ENCODE data around the gene HEXD.
"Not testable (repeated sequence)": the region's sequence is repeated elsewhere in the genome, so short reads cannot be mapped to it uniquely, and the experiment has no call there.

Gene HEXD

GRCh38 chr17:82449883-82450356 lies 31.8 kb downstream of the HEXD start:
- H2AFZ ChIP-seq (ENCODE audit: low read depth, low read length), result peak overlapping the region; percentile 66
- no peak for DNase-seq
- ATAC-seq (ENCODE audit: insufficient read depth, low read depth), result peak; percentile 1; the same call in 1 of the 3 replicates

GRCh38 chr17:82450357-82451106 lies 32.4 kb downstream of the HEXD start, which contains the start of gene CYBC1:
CYBC1 (minus strand) TSS chr17:82450752; CDS start chr17:82449254, 1,498 bp downstream.
- H3K4me3 ChIP-seq (ENCODE audit: low read depth in 1 of 2, low read length in 2 of 2), result peak within 1 kb of the TSS; percentile 63 to 75
- H4K20me1 ChIP-seq (ENCODE audit: insufficient read depth, low read length), result peaks cover 22% of the 10 kb centered on the region
- peak within 1 kb of the TSS; percentile 96 for H3K9ac ChIP-seq (ENCODE audit: low read depth, low read length)
- peaks cover 2% of the 10 kb centered on the region for H3K9me3 ChIP-seq (ENCODE audit: insufficient read depth, low read length, severe bottlenecking)
- peaks cover 52% of the 10 kb centered on the region for H3K79me2 ChIP-seq (ENCODE audit: insufficient read depth, low read length)
- H3K4me2 ChIP-seq (ENCODE audit: insufficient read depth, low read length), result peak within 1 kb of the TSS; percentile 77
- no peaks in the 10 kb centered on the region for H3K27me3 ChIP-seq (ENCODE audit: insufficient read depth, low read length, poor library complexity)
- H3K4me1 ChIP-seq (ENCODE audit: insufficient read depth, low read length), result peaks cover 35% of the 10 kb centered on the region
- ATAC-seq (ENCODE audit: insufficient read depth, low read depth) (peak; percentile 74), DNase-seq (peak; percentile 94)
- peak within 1 kb of the TSS; percentile 77 for H2AFZ ChIP-seq (ENCODE audit: low read depth, low read length)
- TF ChIP-seq CTCF (IDR thresholded peaks at IDR 0.05; ENCODE audit: borderline replicate concordance, extremely low read depth, low read length, poor library complexity, severe bottlenecking) (no peak), EZH2 (IDR thresholded peaks at IDR 0.05; ENCODE audit: borderline replicate concordance, low read depth, low read length, severe bottlenecking) (no peak)
- peak within 1 kb of the TSS; percentile 96 for H3K27ac ChIP-seq (ENCODE audit: low read length)
- peaks cover 21% of the 10 kb centered on the region for H3K36me3 ChIP-seq (ENCODE audit: insufficient read depth, low read length)

More at GRCh38 chr17:82449883-82450356, 31.8 kb downstream of the HEXD start:
- peak overlapping the region; percentile 77 for H3K4me2 ChIP-seq (ENCODE audit: insufficient read depth, low read length)
- H3K27me3 ChIP-seq (ENCODE audit: insufficient read depth, low read length, poor library complexity), result no peaks in the 10 kb centered on the region
- H3K9ac ChIP-seq (ENCODE audit: low read depth, low read length), result peak overlapping the region; percentile 96
- peak overlapping the region; percentile 63 to 75 for H3K4me3 ChIP-seq (ENCODE audit: low read depth in 1 of 2, low read length in 2 of 2)
- H3K36me3 ChIP-seq (ENCODE audit: insufficient read depth, low read length), result peaks cover 27% of the 10 kb centered on the region
- peak overlapping the region; percentile 94 for H3K27ac ChIP-seq (ENCODE audit: low read length)
- H3K79me2 ChIP-seq (ENCODE audit: insufficient read depth, low read length), result peaks cover 52% of the 10 kb centered on the region
- no peak for TF ChIP-seq EZH2 (IDR thresholded peaks at IDR 0.05; ENCODE audit: borderline replicate concordance, low read depth, low read length, severe bottlenecking)
- no peak for TF ChIP-seq CTCF (IDR thresholded peaks at IDR 0.05; ENCODE audit: borderline replicate concordance, extremely low read depth, low read length, poor library complexity, severe bottlenecking)
- peaks cover 23% of the 10 kb centered on the region for H4K20me1 ChIP-seq (ENCODE audit: insufficient read depth, low read length)
- peaks cover 2% of the 10 kb centered on the region for H3K9me3 ChIP-seq (ENCODE audit: insufficient read depth, low read length, severe bottlenecking)
- H3K4me1 ChIP-seq (ENCODE audit: insufficient read depth, low read length), result peaks cover 35% of the 10 kb centered on the region

GRCh38 chr17:82452162-82452561 lies 34.0 kb downstream of the HEXD start:
- Histone ChIP-seq H3K4me3 (ENCODE audit: low read depth in 1 of 2, low read length in 2 of 2) (no peak overlapping the region), H2AFZ (ENCODE audit: low read depth, low read length) (no peak overlapping the region), H3K27me3 (ENCODE audit: insufficient read depth, low read length, poor library complexity) (no peaks in the 10 kb centered on the region), H3K36me3 (ENCODE audit: insufficient read depth, low read length) (peaks cover 8% of the 10 kb centered on the region), H3K79me2 (ENCODE audit: insufficient read depth, low read length) (peaks cover 39% of the 10 kb centered on the region), H3K27ac (ENCODE audit: low read length) (no peak overlapping the region), H3K9me3 (ENCODE audit: insufficient read depth, low read length, severe bottlenecking) (peaks cover 2% of the 10 kb centered on the region), H4K20me1 (ENCODE audit: insufficient read depth, low read length) (peaks cover 11% of the 10 kb centered on the region), H3K4me1 (ENCODE audit: insufficient read depth, low read length) (peaks cover 39% of the 10 kb centered on the region), H3K4me2 (ENCODE audit: insufficient read depth, low read length) (no peak overlapping the region), H3K9ac (ENCODE audit: low read depth, low read length) (no peak overlapping the region)
- ATAC-seq (ENCODE audit: insufficient read depth, low read depth) (no peak), DNase-seq (no peak)
- no peak for TF ChIP-seq CTCF (IDR thresholded peaks at IDR 0.05; ENCODE audit: borderline replicate concordance, extremely low read depth, low read length, poor library complexity, severe bottlenecking)
- no peak for TF ChIP-seq EZH2 (IDR thresholded peaks at IDR 0.05; ENCODE audit: borderline replicate concordance, low read depth, low read length, severe bottlenecking)

GRCh38 chr17:82453151-82453550 lies 35.0 kb downstream of the HEXD start:
- not testable (repeated sequence) for H3K4me3 ChIP-seq (ENCODE audit: low read depth in 1 of 2, low read length in 2 of 2); H2AFZ ChIP-seq (ENCODE audit: low read depth, low read length); H3K27ac ChIP-seq (ENCODE audit: low read length); H4K20me1 ChIP-seq (ENCODE audit: insufficient read depth, low read length); H3K9me3 ChIP-seq (ENCODE audit: insufficient read depth, low read length, severe bottlenecking); ATAC-seq (ENCODE audit: insufficient read depth, low read depth); H3K9ac ChIP-seq (ENCODE audit: low read depth, low read length); H3K36me3 ChIP-seq (ENCODE audit: insufficient read depth, low read length); H3K4me2 ChIP-seq (ENCODE audit: insufficient read depth, low read length); H3K27me3 ChIP-seq (ENCODE audit: insufficient read depth, low read length, poor library complexity); DNase-seq
- peaks cover 39% of the 10 kb centered on the region for H3K4me1 ChIP-seq (ENCODE audit: insufficient read depth, low read length)
- H3K79me2 ChIP-seq (ENCODE audit: insufficient read depth, low read length), result peaks cover 35% of the 10 kb centered on the region

- not testable (repeated sequence) for H3K9ac ChIP-seq (ENCODE audit: low read depth, low read length); H2AFZ ChIP-seq (ENCODE audit: low read depth, low read length); H3K27ac ChIP-seq (ENCODE audit: low read length); H3K9me3 ChIP-seq (ENCODE audit: insufficient read depth, low read length, severe bottlenecking); H3K36me3 ChIP-seq (ENCODE audit: insufficient read depth, low read length); H3K4me2 ChIP-seq (ENCODE audit: insufficient read depth, low read length); H3K4me3 ChIP-seq (ENCODE audit: low read depth in 1 of 2, low read length in 2 of 2); H3K27me3 ChIP-seq (ENCODE audit: insufficient read depth, low read length, poor library complexity); H4K20me1 ChIP-seq (ENCODE audit: insufficient read depth, low read length); ATAC-seq (ENCODE audit: insufficient read depth, low read depth)
- DNase-seq, result peak; percentile 61
- H3K79me2 ChIP-seq (ENCODE audit: insufficient read depth, low read length), result peaks cover 35% of the 10 kb centered on the region
- peaks cover 38% of the 10 kb centered on the region for H3K4me1 ChIP-seq (ENCODE audit: insufficient read depth, low read length)
These were observed 35.6 kb downstream of the HEXD start for GRCh38 chr17:82453706-82454105.

Measured in DND-41 (cell line).